ENCODE measurements around the gene DNAH14.

GRCh38 chr1:224959656-224960055 lies 30.2 kb downstream of the DNAH14 start:
- TF ChIP-seq, protein P1, sequence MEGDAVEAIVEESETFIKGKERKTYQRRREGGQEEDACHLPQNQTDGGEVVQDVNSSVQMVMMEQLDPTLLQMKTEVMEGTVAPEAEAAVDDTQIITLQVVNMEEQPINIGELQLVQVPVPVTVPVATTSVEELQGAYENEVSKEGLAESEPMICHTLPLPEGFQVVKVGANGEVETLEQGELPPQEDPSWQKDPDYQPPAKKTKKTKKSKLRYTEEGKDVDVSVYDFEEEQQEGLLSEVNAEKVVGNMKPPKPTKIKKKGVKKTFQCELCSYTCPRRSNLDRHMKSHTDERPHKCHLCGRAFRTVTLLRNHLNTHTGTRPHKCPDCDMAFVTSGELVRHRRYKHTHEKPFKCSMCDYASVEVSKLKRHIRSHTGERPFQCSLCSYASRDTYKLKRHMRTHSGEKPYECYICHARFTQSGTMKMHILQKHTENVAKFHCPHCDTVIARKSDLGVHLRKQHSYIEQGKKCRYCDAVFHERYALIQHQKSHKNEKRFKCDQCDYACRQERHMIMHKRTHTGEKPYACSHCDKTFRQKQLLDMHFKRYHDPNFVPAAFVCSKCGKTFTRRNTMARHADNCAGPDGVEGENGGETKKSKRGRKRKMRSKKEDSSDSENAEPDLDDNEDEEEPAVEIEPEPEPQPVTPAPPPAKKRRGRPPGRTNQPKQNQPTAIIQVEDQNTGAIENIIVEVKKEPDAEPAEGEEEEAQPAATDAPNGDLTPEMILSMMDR (IDR thresholded peaks at IDR 0.05) = no peak
- TF ChIP-seq TCF7L2 (IDR thresholded peaks at IDR 0.05; ENCODE audit: low read depth, low read length) = no peak
- no peak for TF ChIP-seq POLR2AphosphoS5 (IDR thresholded peaks at IDR 0.05; ENCODE audit: low read depth, low read length)
- no peak for TF ChIP-seq REST (IDR thresholded peaks at IDR 0.05; ENCODE audit: insufficient read depth in 1 of 2, low read depth in 2 of 2, low read length in 1 of 2)
- TF ChIP-seq SIN3A (IDR thresholded peaks at IDR 0.05; ENCODE audit: borderline replicate concordance, insufficient read depth, low read depth, low read length) = no peak

Data from Panc1 (cell line).